Measurements from ENCODE around the gene GFRA1.

Gene GFRA1

DNA sequence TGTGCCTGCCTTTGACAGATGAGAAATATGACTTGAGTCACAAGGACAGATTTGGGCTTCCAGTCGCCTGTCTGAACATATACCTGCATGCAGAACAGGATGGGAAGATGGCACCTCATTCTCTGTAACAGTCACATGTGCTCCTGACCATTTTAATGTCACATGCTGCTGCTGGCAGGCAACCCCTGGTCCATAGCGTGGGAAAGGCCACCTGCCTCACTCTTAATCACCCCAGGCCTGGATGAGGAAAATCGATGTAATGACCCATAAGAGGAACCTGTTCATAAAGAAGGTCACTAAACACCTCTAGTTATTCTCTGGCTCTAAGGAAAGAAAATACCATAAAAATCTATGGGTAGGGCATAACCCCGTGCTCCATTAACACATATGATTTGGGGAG is 110.2 kb downstream of the GFRA1 start:
- H3K27me3 ChIP-seq (ENCODE audit: control insufficient read depth, insufficient read depth, low read length), result no peaks in the 10 kb centered on the region
- no peaks in the 10 kb centered on the region for H3K4me1 ChIP-seq (ENCODE audit: control insufficient read depth, insufficient read depth, low read length)
- no peaks in the 10 kb centered on the region for H3K9me3 ChIP-seq (ENCODE audit: control insufficient read depth, low read length)
- H3K9ac ChIP-seq (ENCODE audit: low read length), result no peak overlapping the region
- H3K4me3 ChIP-seq (ENCODE audit: low read length), result no peak overlapping the region
- no peaks in the 10 kb centered on the region for H3K36me3 ChIP-seq (ENCODE audit: control insufficient read depth, insufficient read depth, low read length)

DNA sequence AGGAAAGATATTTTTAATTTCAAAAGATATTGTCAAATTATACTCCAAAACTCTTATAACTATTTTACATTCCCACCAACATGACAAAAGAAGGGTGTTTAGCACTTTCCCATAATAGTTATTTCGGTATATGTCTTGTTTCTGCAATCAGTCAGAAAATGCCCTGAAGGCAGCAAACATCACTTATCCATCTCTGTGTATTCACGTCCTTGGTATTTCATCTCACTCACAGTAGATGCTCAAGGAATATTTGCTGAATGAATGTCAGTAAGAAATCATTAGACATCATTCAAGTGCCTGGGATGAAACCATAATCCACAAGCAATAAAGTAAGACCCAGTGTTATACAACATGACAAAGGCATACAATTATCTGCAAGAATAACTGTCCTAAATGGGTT is 112.7 kb downstream of the GFRA1 start:
- no peaks in the 10 kb centered on the region for H3K4me1 ChIP-seq (ENCODE audit: control insufficient read depth, insufficient read depth, low read length)
- no peaks in the 10 kb centered on the region for H3K27me3 ChIP-seq (ENCODE audit: control insufficient read depth, insufficient read depth, low read length)
- no peak overlapping the region for H3K4me3 ChIP-seq (ENCODE audit: low read length)
- H3K36me3 ChIP-seq (ENCODE audit: control insufficient read depth, insufficient read depth, low read length), result no peaks in the 10 kb centered on the region
- H3K9ac ChIP-seq (ENCODE audit: low read length), result no peak overlapping the region
- no peaks in the 10 kb centered on the region for H3K9me3 ChIP-seq (ENCODE audit: control insufficient read depth, low read length)

DNA sequence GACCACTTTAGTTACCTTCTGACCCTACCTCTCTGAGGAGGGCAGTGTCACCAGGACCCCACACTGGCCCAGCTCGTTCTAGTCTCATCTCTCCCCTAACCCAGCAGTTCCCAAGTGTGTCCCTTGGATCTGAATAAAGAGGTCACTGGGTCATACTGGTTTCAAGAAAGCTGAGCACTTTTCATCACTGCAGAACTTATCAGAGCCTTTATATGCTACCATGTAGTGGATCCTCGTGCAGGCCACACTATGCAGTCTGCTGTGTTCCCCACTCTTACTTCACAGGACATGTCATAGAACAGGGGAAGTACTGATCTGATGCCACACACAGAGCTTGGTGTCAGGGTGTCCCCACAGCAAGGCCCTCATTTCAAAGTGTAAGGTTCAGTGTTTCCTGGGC is 113.8 kb downstream of the GFRA1 start:
- no peak overlapping the region for H3K4me3 ChIP-seq (ENCODE audit: low read length)
- no peaks in the 10 kb centered on the region for H3K9me3 ChIP-seq (ENCODE audit: control insufficient read depth, low read length)
- H3K36me3 ChIP-seq (ENCODE audit: control insufficient read depth, insufficient read depth, low read length), result no peaks in the 10 kb centered on the region
- H3K27me3 ChIP-seq (ENCODE audit: control insufficient read depth, insufficient read depth, low read length), result no peaks in the 10 kb centered on the region
- no peaks in the 10 kb centered on the region for H3K4me1 ChIP-seq (ENCODE audit: control insufficient read depth, insufficient read depth, low read length)
- no peak overlapping the region for H3K9ac ChIP-seq (ENCODE audit: low read length)

DNA sequence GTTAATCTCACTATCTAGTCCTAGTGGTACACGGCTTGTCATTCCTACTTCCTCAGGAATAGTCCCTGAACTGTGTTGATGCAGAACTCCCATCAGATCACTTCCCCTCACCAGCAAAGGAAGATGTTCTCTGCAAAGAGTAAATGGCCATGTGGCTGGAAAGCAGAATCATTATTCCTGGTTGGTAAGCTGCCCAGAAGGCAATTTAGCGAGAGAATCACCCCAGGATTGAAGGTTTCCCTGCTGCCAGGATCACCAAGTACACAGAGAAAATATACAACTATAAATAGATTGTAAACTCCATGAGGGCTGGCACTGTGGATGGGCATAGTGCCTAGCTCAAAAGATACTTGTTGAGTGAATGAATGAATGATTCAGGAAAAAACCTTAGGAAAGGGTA is 115.0 kb downstream of the GFRA1 start:
- Histone ChIP-seq H3K9me3 (ENCODE audit: control insufficient read depth, low read length) (no peaks in the 10 kb centered on the region), H3K36me3 (ENCODE audit: control insufficient read depth, insufficient read depth, low read length) (no peaks in the 10 kb centered on the region), H3K4me1 (ENCODE audit: control insufficient read depth, insufficient read depth, low read length) (no peaks in the 10 kb centered on the region), H3K27me3 (ENCODE audit: control insufficient read depth, insufficient read depth, low read length) (no peaks in the 10 kb centered on the region), H3K4me3 (ENCODE audit: low read length) (no peak overlapping the region), H3K9ac (ENCODE audit: low read length) (no peak overlapping the region)

DNA sequence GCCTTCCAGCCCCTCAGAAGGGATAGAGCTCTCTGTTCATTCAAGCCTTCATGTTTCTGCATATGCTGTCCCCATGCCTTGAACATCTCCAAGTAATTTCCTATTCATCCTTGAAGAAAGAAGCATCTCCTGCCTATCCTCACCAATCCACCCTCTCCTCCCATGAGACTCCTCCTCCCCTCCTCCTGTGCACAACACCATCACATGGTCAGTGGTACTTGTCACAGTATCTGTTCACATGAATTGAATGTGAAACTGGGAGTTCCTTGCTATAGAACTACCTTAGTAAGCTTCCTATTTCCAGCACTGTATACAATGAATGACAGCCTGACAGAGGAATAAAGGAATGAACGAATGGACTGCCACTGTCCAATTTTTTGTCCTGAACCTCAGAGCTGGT is 115.5 kb downstream of the GFRA1 start:
- H3K27me3 ChIP-seq (ENCODE audit: control insufficient read depth, insufficient read depth, low read length), result no peaks in the 10 kb centered on the region
- no peaks in the 10 kb centered on the region for H3K36me3 ChIP-seq (ENCODE audit: control insufficient read depth, insufficient read depth, low read length)
- H3K4me3 ChIP-seq (ENCODE audit: low read length), result no peak overlapping the region
- H3K9me3 ChIP-seq (ENCODE audit: control insufficient read depth, low read length), result no peaks in the 10 kb centered on the region
- no peaks in the 10 kb centered on the region for H3K4me1 ChIP-seq (ENCODE audit: control insufficient read depth, insufficient read depth, low read length)
- no peak overlapping the region for H3K9ac ChIP-seq (ENCODE audit: low read length)

DNA sequence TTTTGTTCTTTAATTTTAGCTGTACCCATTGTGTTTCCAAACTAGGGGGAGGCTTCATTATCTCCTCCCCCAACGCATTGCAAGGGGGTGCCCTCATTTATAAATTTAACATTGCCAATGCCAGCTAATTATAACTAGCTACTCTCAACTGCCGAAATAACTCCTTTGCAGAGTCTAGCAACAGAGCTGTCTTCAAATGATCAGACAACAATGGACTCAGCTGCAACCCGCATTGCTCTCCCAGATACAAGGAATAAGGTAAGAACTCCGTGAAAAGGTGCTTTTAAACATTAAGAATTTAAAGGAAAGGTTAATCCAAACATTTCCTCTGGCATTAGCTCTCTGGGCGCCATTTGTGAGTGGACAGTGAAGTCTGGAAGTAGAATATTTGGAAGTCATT is 116.2 kb downstream of the GFRA1 start:
- Histone ChIP-seq H3K27me3 (ENCODE audit: control insufficient read depth, insufficient read depth, low read length) (no peaks in the 10 kb centered on the region), H3K36me3 (ENCODE audit: control insufficient read depth, insufficient read depth, low read length) (no peaks in the 10 kb centered on the region)

DNA sequence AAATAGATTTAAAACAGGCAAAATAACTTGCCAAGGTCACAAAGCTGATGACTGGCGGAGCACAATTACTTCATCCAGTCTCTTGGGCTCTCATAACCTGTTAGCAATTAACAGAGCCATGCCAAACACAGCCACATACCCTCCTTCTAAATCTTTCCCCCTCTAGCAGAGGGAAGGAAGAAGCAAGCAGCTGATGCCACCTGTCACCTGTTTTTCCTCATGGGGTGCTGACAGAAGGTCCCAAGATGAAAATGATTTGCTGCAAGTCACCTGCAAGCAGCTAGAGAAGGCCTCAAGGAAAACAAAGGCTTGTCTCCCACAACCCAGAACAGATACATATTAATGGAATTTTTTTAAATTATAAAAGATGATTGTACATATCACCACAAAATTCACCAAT is 117.8 kb downstream of the GFRA1 start:
- no peaks in the 10 kb centered on the region for H3K4me1 ChIP-seq (ENCODE audit: control insufficient read depth, insufficient read depth, low read length)
- no peak overlapping the region for H3K9ac ChIP-seq (ENCODE audit: low read length)
- H3K36me3 ChIP-seq (ENCODE audit: control insufficient read depth, insufficient read depth, low read length), result no peaks in the 10 kb centered on the region
- H3K9me3 ChIP-seq (ENCODE audit: control insufficient read depth, low read length), result no peaks in the 10 kb centered on the region
- no peaks in the 10 kb centered on the region for H3K27me3 ChIP-seq (ENCODE audit: control insufficient read depth, insufficient read depth, low read length)
- H3K4me3 ChIP-seq (ENCODE audit: low read length), result no peak overlapping the region

More for the DNA sequence above, 116.2 kb downstream of the GFRA1 start:
- Histone ChIP-seq H3K9me3 (ENCODE audit: control insufficient read depth, low read length) (no peaks in the 10 kb centered on the region), H3K9ac (ENCODE audit: low read length) (no peak overlapping the region), H3K4me1 (ENCODE audit: control insufficient read depth, insufficient read depth, low read length) (no peaks in the 10 kb centered on the region), H3K4me3 (ENCODE audit: low read length) (no peak overlapping the region)

DNA sequence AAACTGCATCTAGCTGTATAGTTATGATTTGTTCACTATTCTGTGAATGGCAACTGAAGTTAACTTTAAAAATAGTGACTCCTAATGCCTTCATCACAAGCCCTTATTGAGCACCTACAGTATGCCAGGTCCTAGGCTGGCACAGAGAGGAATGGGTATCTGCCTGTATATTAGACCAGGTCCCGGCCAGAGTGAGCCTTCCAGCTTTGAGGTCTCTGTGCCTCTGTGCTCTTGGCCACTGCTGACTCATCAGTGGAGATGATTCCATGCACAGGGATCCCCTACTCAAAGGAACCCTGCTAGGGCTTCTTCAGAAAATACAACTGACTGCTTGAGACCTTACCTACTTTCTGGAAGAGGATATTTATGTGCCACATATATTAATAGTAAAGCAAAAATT is 118.4 kb downstream of the GFRA1 start:
- Histone ChIP-seq H3K4me3 (ENCODE audit: low read length) (no peak overlapping the region), H3K9me3 (ENCODE audit: control insufficient read depth, low read length) (no peaks in the 10 kb centered on the region), H3K36me3 (ENCODE audit: control insufficient read depth, insufficient read depth, low read length) (no peaks in the 10 kb centered on the region), H3K27me3 (ENCODE audit: control insufficient read depth, insufficient read depth, low read length) (no peaks in the 10 kb centered on the region), H3K9ac (ENCODE audit: low read length) (no peak overlapping the region), H3K4me1 (ENCODE audit: control insufficient read depth, insufficient read depth, low read length) (no peaks in the 10 kb centered on the region)

DNA sequence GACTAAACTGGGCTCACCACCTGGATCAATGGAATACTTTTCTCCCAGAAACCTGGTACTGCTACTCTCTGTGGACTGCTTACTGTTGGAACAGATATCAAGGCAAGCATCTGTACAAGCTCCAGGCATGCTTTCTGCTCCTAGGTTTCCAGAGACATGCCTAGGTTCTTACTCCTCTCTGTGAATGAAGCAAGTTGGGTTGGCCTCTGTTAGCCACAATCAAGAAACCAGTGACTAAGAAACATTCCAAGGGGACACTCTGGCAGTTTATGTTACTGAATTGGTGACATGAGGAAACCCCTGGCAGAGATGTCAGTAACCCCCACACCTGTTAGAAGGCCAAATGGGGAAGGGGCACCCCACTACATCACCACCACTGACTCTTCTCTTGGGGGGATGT is 121.9 kb downstream of the GFRA1 start:
- no peaks in the 10 kb centered on the region for H3K27me3 ChIP-seq (ENCODE audit: control insufficient read depth, insufficient read depth, low read length)
- H3K4me3 ChIP-seq (ENCODE audit: low read length), result no peak overlapping the region
- no peaks in the 10 kb centered on the region for H3K36me3 ChIP-seq (ENCODE audit: control insufficient read depth, insufficient read depth, low read length)
- H3K9ac ChIP-seq (ENCODE audit: low read length), result no peak overlapping the region
- no peaks in the 10 kb centered on the region for H3K9me3 ChIP-seq (ENCODE audit: control insufficient read depth, low read length)
- H3K4me1 ChIP-seq (ENCODE audit: control insufficient read depth, insufficient read depth, low read length), result no peaks in the 10 kb centered on the region

DNA sequence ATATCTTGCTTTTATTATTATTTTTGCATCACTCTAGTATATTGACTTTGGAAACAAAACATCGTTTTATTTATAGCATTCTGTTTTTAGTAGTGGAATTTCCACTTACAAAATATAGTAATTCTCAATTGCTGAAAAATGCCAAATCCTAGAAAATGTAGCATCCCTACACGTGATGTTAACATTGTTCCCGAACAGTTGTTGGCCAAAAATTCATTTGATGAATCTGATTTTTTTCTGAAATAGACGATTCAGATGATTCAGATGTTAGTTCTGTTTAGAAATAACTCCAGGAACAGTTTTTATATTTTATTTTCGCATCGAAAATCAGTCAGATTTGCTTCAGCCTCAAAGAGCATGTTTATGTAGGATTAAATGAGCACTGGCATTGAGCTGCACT is 122.4 kb downstream of the GFRA1 start:
- Histone ChIP-seq H3K9me3 (ENCODE audit: control insufficient read depth, low read length) (no peaks in the 10 kb centered on the region), H3K27me3 (ENCODE audit: control insufficient read depth, insufficient read depth, low read length) (no peaks in the 10 kb centered on the region), H3K9ac (ENCODE audit: low read length) (no peak overlapping the region), H3K4me3 (ENCODE audit: low read length) (no peak overlapping the region), H3K4me1 (ENCODE audit: control insufficient read depth, insufficient read depth, low read length) (no peaks in the 10 kb centered on the region), H3K36me3 (ENCODE audit: control insufficient read depth, insufficient read depth, low read length) (no peaks in the 10 kb centered on the region)

DNA sequence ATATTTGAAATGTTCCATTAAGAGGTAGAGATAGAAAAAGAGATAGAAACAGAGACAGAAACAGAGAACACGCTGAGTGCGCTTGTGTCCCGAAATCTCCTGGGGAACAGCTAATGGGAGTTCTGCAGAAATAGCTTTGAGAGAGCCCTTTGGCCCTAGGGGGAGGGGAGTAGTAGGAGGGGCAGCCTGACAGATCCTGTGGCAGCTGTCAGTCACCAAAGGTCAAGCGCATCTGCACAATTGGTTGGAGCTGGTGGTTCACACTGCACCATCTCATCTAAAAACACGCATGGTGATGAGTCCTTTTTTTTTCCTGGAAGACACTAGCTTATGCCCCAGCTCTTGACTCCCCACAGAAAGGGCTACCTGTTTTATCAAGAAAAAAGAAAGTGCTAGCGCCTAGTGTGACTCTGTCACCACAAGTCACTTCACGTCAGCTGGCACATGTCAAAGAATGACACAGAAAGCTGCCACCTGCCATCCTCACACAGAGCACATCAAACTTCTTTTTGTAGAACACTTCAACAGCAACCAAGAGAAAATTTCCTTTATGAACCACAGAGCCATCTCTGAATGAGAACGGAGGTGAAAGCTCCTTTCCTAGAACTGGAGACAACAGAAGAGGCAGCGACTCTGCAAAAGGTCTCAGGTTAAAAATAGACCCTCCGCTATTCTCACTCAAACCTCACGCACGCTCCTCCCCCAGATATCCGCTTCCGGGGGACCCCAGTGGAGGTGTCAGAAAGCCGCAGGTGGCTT is 125.7 kb downstream of the GFRA1 start:
- H3K4me1 ChIP-seq (ENCODE audit: control insufficient read depth, insufficient read depth, low read length), result no peaks in the 10 kb centered on the region
- H3K9ac ChIP-seq (ENCODE audit: low read length), result no peak overlapping the region
- H3K9me3 ChIP-seq (ENCODE audit: control insufficient read depth, low read length), result no peaks in the 10 kb centered on the region
- no peak overlapping the region for H3K4me3 ChIP-seq (ENCODE audit: low read length)
- H3K36me3 ChIP-seq (ENCODE audit: control insufficient read depth, insufficient read depth, low read length), result no peaks in the 10 kb centered on the region
- H3K27me3 ChIP-seq (ENCODE audit: control insufficient read depth, insufficient read depth, low read length), result no peaks in the 10 kb centered on the region

DNA sequence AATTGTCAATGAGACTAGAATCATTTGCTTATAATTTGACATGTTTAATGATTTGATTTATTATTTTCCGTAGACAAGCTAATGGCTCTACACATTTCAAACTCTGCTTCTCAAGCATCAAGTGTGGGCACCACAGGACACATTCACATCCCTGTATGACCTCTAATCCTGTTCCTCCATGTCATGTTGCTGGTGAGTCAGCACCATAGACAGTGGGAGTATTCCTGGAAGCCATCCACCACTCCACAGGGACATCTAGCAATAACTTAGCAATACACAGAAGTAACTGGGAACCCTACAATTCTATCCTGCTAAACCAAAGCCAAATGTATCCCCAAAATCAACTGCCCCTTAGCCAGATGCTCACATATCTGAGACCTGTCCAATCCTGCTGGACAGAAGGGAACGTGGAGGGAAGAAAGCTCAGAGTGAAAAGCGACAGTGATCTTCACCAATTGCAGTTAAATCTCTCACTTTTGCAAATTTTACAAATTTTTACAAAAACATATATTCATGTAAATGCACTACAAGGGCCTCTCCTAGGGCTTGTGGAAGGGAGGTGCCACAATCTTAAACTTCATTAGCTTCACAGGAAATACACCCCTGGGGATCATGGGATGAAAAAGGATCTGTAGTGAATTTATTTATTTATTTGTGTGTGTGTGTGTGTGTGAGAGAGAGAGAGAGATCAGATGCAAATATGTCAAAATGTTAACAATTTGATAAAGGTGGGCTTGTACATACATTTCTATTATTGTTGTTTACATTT is 126.5 kb downstream of the GFRA1 start:
- no peaks in the 10 kb centered on the region for H3K9me3 ChIP-seq (ENCODE audit: control insufficient read depth, low read length)
- no peaks in the 10 kb centered on the region for H3K36me3 ChIP-seq (ENCODE audit: control insufficient read depth, insufficient read depth, low read length)
- no peak overlapping the region for H3K4me3 ChIP-seq (ENCODE audit: low read length)
- no peaks in the 10 kb centered on the region for H3K27me3 ChIP-seq (ENCODE audit: control insufficient read depth, insufficient read depth, low read length)
- H3K4me1 ChIP-seq (ENCODE audit: control insufficient read depth, insufficient read depth, low read length), result no peaks in the 10 kb centered on the region
- no peak overlapping the region for H3K9ac ChIP-seq (ENCODE audit: low read length)

All from mucosa of stomach (tissue), 1 donor.